Thymus (tissue), 11 donors: ENCODE measurements around the gene ZNF275. TPM values are rescaled to one million over a fixed set of nuclear protein-coding genes. Genes with fewer than 3 reads are reported as not detected.
"Not testable (repeated sequence)": the region's sequence is repeated elsewhere in the genome, so short reads cannot be mapped to it uniquely, and the experiment has no call there.

Source experiments
- DNase-seq, 9 donors: peaks; one replicate each; pipeline ENCODE4 v3.0.0-alpha.2; 2013; ENCODE audit warnings: low spot score in 9 of 9, low read depth in 6 of 9, missing footprints in 1 of 9
- H3K27ac ChIP-seq, 2 donors: one replicate each; pipeline ENCODE4 v1.5.1; 2013; ENCODE audit warnings: control low read depth in 1 of 2, low read depth in 1 of 2, low read length in 1 of 2, mild to moderate bottlenecking in 1 of 2, moderate library complexity in 1 of 2
- H3K27me3 ChIP-seq, 2 donors: one replicate each; pipeline ENCODE4 v1.5.1; 2013; ENCODE audit warnings: low read length in 1 of 2; ENCODE audit not compliant: control insufficient read depth in 2 of 2, insufficient read depth in 1 of 2
- H3K36me3 ChIP-seq, 2 donors: one replicate each; pipeline ENCODE4 v1.5.1; 2013; ENCODE audit warnings: low read length in 1 of 2, mild to moderate bottlenecking in 1 of 2, moderate library complexity in 1 of 2; ENCODE audit not compliant: control insufficient read depth in 2 of 2, insufficient read depth in 2 of 2
- H3K4me1 ChIP-seq, 2 donors: one replicate each; pipeline ENCODE4 v1.5.1; 2013; ENCODE audit warnings: low read length in 2 of 2; ENCODE audit not compliant: control insufficient read depth in 2 of 2, insufficient read depth in 2 of 2
- H3K4me3 ChIP-seq, 2 donors: one replicate each; pipeline ENCODE4 v1.5.1; 2013; ENCODE audit warnings: low read length in 2 of 2, control low read depth in 1 of 2, mild to moderate bottlenecking in 1 of 2
- H3K9me3 ChIP-seq, 2 donors: one replicate each; pipeline ENCODE4 v1.5.1; 2013; ENCODE audit warnings: low read length in 1 of 2, mild to moderate bottlenecking in 1 of 2; ENCODE audit not compliant: control insufficient read depth in 2 of 2, insufficient read depth in 1 of 2
- WGBS: extraction: QIAGEN DNeasy Blood & Tissue Kit; methylation state at CpG from one replicate; pipeline ENCODE4 v1.1.7; 2013; 5-methylcytosine and 5-hydroxymethylcytosine counted together
- polyA plus RNA-seq: library from polyadenylated mRNA; stranded (reverse); fragments of 200-250 nt; gene quantifications from one replicate; pipeline ENCODE4 v1.2.3, GENCODE V29; 2013
- total RNA-seq: library from RNA; stranded (reverse); fragments of 120-200 nt; gene quantifications from one replicate; pipeline ENCODE4 v1.2.4, GENCODE V29; 2013
- donor health status: healthy.

Gene ZNF275
- total and polyA plus RNA-seq, 2 donors, result 3.7 to 4.5 TPM

DNA sequence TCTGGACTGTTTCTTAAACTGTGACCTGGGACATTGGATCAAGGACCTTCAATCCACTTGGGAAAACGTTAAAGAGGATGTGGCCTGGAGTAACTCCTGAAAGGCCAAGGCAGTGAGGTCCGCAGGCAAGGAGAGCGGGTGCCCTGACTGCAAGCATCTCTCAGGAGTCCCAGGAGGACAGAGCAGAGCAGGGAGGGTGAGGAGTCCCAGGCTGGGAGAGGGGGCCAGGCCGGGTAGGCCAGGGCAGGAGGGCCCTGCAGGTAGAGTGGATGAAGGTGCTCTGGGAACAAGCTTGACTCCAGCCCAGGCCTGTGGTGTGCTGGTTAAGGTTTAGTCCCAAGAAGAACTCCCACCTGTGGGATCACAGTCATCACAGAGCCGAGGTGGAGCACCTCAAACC lies 53.4 kb downstream of the ZNF275 start:
- H3K36me3 ChIP-seq, result no peaks in the 10 kb centered on the region
- WGBS, result 94% methylated on average over 5 of the region's 5 CpGs
- H3K4me3 ChIP-seq, result no peak overlapping the region

DNA sequence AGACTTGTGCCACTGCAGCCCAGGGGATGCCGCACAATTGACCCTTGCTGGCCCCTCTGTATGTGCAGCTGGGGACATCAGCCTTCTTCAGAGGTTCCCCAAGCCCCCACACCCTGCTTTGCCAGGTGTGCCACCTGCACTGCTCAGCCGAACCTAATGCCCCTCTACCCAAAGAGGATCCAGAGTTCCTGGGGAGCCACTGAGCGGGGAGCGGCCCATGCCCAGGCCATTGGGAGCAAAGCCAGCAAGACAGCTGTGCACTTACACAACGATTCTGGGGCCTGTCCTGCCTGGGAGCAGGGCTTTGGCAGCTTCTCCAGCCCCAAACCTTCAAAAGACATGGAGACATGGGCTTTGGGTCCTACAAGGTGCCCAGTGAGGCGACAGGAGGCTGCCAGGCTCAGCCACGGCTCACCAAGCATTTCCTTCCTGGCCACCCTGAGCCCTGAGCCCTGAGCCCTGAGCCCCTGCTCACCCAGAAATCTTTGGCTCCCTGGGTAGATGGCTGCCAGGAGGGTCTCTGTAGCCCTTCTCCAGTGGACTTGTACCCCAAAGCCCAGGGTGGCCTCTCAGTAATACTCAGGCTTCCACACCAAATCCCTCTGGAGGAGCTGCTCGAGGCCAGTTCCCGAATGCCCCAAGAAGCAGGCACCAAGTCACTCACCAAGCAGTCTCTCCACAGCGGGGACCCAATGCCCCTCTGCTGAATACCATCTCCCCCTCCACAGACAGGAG lies 54.2 kb downstream of the ZNF275 start:
- no peak overlapping the region for H3K4me3 ChIP-seq
- H3K36me3 ChIP-seq, result no peaks in the 10 kb centered on the region
- H3K4me1 ChIP-seq, result no peaks in the 10 kb centered on the region
- H3K9me3 ChIP-seq, result peaks cover 0 to 10% of the 10 kb centered on the region in 2 donors
- DNase-seq, result no peak
- no peaks in the 10 kb centered on the region for H3K27me3 ChIP-seq
- H3K27ac ChIP-seq, result no peak overlapping the region
- WGBS, result 93% methylated on average over 10 of the region's 10 CpGs

More for the DNA sequence above, 53.4 kb downstream of the ZNF275 start:
- Histone ChIP-seq H3K27me3 (no peaks in the 10 kb centered on the region), H3K27ac (no peak overlapping the region), H3K4me1 (no peaks in the 10 kb centered on the region), H3K9me3 (peaks cover 0 to 13% of the 10 kb centered on the region in 2 donors)
- DNase-seq, result no peak

DNA sequence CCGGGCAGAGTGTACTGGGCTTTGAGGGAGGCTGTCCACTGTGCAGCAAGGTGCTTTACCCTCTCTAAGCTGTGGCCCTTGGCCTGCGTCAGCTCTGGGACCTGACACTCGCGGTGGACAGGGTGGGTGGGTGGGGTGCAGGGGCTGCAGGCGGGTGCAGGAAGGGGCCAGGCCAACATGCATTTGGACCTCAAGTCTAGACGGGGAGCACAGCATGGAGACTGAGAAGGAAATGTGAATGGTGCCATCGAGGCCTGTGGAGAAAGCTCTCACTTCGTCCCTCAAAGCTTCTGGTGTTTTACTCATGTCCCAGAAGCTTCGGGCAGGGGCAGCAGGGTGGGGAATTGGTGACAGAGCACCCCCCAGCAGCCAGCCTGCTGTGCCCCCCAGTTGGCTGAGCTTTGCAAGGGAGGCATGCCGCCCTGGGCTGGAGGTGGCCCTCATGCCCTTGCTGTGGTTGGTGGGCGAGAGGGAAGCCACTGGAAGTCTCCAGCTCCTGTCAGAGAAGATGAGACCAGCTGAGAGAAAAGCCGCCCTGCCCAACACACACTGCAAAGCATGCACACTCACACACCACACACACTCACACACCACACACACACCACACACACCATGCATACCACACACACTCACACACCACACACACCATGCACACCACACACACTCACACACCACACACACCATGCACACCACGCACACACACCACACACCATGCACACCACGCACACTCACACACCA lies 54.9 kb downstream of the ZNF275 start:
- Histone ChIP-seq H3K27ac (no peak overlapping the region), H3K4me1 (no peaks in the 10 kb centered on the region), H3K36me3 (no peaks in the 10 kb centered on the region), H3K9me3 (peaks cover 0 to 10% of the 10 kb centered on the region in 2 donors), H3K4me3 (no peak overlapping the region), H3K27me3 (no peaks in the 10 kb centered on the region)
- 94% methylated on average over 14 of the region's 14 CpGs for WGBS
- no peak for DNase-seq

DNA sequence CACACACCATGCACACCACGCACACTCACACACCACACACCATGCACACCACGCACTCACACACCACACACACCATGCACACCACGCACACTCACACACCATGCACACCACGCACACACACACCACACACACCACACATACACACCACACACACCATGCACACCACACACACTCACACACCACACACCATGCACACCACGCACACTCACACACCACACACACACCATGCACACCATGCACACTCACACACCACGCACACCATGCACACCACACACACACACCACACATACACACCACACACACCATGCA lies 55.5 kb downstream of the ZNF275 start:
- WGBS, result 99% methylated on average over 6 of the region's 6 CpGs
- not testable (repeated sequence) for H3K27me3 ChIP-seq, H3K27ac ChIP-seq, H3K36me3 ChIP-seq, H3K4me3 ChIP-seq, H3K4me1 ChIP-seq, DNase-seq, H3K9me3 ChIP-seq

DNA sequence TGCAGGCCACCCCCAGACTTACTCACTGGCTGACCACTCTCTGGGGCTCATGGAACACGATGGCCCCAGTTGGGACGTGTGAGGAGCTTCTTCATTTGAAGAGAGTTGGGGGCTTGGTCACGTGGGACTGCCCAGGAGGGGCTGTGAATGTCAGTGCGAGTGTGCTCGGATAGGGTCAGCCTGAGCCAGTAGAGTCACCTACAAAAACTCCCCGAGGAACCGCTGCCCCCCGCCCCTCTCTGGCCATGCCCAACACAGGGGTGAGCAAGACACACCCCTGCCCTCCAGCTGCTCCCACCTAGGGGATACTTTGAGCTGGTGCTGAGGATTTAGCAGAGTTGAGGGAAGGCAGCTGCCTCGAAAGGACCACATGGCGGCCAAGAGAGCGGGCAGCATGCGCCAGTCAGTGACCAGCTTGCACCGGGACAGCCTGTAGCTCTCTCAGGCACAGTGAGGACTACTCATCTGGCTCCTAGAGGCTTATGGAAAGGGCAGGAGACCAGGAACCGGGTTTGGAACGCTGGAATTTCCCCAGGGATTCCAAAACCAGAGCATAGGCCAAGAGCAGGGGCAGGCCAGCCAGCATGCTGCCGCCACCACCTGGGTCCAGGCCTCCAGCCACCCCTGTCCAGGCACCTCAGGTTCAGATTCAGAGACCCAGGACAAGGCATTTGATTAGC lies 58.8 kb downstream of the ZNF275 start:
- DNase-seq, result no peak
- H3K27me3 ChIP-seq, result no peaks in the 10 kb centered on the region
- 97% methylated on average over 16 of the region's 16 CpGs for WGBS
- no peaks in the 10 kb centered on the region for H3K4me1 ChIP-seq
- H3K27ac ChIP-seq, result no peak overlapping the region
- no peak overlapping the region for H3K4me3 ChIP-seq
- no peaks in the 10 kb centered on the region for H3K36me3 ChIP-seq
- H3K9me3 ChIP-seq, result peaks cover 0 to 10% of the 10 kb centered on the region in 2 donors

DNA sequence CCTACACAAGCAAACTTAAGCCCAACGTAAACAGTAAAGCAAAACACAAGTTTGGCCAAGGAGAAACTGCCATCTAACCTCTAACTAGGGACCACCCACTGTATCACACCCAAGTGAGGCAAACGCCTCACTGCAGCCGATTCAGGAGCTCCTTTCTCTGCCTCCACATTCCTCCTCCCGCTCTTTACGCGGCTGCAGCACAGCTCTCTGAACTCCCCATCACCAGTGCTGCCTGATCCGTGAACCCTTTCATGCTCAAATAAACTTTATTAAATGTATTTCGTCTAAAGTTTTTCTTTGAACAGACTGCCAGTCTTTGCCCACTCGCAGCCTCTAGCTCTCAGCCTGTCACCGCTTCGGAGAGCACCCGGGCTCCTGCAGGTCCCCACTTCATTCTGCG lies 60.7 kb downstream of the ZNF275 start:
- Histone ChIP-seq H3K9me3 (peaks cover 0 to 10% of the 10 kb centered on the region in 2 donors), H3K27ac (no peak overlapping the region), H3K36me3 (no peaks in the 10 kb centered on the region), H3K4me3 (no peak overlapping the region), H3K27me3 (no peaks in the 10 kb centered on the region), H3K4me1 (no peaks in the 10 kb centered on the region)
- no peak for DNase-seq
- 93% methylated on average over 13 of the region's 13 CpGs for WGBS

DNA sequence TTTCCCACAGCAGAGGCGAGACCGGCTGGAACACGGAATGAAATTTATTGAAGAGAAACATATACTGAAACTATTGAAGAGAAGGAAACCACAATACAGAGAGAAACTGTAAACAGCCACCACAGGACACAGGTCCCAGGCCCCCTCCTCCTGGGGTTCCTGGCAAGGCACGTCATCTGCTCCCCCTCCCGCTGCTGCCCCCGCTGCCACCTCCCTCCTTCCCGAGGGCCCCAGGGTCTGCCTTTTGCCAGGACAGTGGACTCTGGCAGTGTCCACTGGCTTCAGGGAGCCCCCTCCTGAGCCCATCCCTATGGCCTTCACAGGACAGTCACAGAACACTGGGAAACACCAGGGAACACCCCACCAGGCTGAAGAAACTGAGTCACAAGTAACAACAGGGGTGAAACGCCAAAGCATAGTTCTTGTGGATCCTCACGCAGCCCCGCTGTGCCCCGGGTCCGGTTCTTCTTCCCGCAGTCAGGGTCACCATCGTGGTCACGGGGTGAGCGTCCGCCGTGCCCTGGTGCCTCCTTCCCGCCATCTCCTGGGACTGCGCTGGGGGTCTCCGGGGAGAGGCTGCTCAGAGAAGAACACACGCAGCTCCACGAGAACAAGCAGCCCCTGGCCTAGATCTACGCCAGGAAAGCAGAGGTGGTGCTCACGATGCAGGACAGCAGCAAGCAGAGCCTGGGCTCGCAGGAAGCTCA lies 61.8 kb downstream of the ZNF275 start:
- WGBS, result 71% methylated on average over 26 of the region's 26 CpGs
- no peak overlapping the region for H3K27ac ChIP-seq
- no peaks in the 10 kb centered on the region for H3K27me3 ChIP-seq
- no peak overlapping the region for H3K4me3 ChIP-seq
- no peak for DNase-seq
- no peaks in the 10 kb centered on the region for H3K4me1 ChIP-seq
- peaks cover 0 to 6% of the 10 kb centered on the region in 2 donors for H3K9me3 ChIP-seq
- no peaks in the 10 kb centered on the region for H3K36me3 ChIP-seq

DNA sequence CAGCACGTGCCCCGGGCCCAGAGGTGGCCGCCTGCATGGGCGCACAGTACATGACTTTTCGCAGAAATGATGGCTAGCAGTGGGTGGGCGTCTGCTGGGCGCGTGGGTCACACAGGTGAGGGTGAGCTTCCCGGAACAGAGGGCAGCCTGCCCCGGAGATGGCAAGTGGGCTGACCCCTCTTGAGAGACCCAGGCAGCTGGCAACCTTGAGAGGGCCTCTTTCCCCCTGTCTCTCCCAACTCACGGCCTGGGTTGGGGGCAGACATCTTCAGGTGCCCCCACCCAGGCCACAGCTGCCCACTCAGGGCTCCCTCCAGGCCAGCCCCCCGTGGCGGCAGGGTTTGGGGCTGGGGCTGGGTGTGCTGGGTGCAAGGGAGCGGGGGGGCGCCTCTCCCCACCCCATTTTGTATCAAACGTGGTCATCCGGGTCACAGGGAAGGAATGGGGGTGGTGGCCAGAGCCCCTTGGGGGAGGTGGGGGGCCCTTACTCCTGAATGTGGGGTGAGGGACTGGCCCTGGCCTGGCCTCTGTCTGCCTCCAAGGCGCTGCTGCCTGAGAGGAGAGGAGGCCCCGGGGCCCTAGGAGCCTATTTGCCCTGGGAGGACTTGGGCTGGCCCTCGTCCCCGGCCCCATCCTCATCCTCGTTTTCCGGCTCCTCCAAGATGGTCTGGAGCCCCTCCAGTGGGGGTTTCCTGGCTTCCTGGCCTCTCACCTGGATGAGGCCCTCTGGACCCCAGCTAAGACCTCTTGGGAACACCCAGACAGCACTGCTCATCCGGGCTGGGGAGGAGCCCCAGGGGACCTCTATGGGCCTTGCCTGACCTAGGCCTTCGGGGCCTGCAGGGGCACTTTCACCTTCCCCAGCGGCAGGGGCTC lies 62.6 kb downstream of the ZNF275 start:
- Histone ChIP-seq H3K4me1 (no peaks in the 10 kb centered on the region), H3K27ac (no peak overlapping the region), H3K9me3 (peaks cover 0 to 5% of the 10 kb centered on the region in 2 donors), H3K36me3 (no peaks in the 10 kb centered on the region), H3K27me3 (no peaks in the 10 kb centered on the region), H3K4me3 (no peak overlapping the region)
- DNase-seq, result no peak
- 95% methylated on average over 25 of the region's 26 CpGs for WGBS
